ENCODE measurements around the gene NCSTN. TPM values are rescaled to one million over a fixed set of nuclear protein-coding genes. Genes with fewer than 3 reads are reported as not detected.

The NCSTN gene
- total RNA-seq, 1 donor from 2014 or later = 44.8 TPM

- Histone ChIP-seq H4K20me1 (ENCODE audit: low read depth) (no peaks in the 10 kb centered on the region), H3K9me3 (ENCODE audit: low read depth) (no peaks in the 10 kb centered on the region), H3K27ac (no peak overlapping the region), H3K4me1 (no peaks in the 10 kb centered on the region), H3K9ac (no peak overlapping the region), H3K4me2 (no peak overlapping the region), H3F3A (ENCODE audit: low read depth) (peaks cover 3% of the 10 kb centered on the region), H3K4me3 (no peak overlapping the region), H3K36me3 (peaks cover 20% of the 10 kb centered on the region), H2AFZ (replicated peaks) (no peak overlapping the region), H3K79me2 (ENCODE audit: low read depth) (no peaks in the 10 kb centered on the region), H3K27me3 (no peaks in the 10 kb centered on the region)
- Mint-ChIP-seq H3K36me3 (peaks cover 41% of the 10 kb centered on the region), H3K4me1 (peaks cover 9% of the 10 kb centered on the region), H3K4me3 (no peak overlapping the region), H3K27me3 (ENCODE audit: insufficient read depth, low read depth) (no peaks in the 10 kb centered on the region), H3K27ac (no peak overlapping the region), H3K9me3 (no peaks in the 10 kb centered on the region)
- TF ChIP-seq EZH2 (IDR thresholded peaks at IDR 0.05) = no peak
- TF ChIP-seq EZH2phosphoT487 (IDR thresholded peaks at IDR 0.05) = no peak
- no peak for TF ChIP-seq CTCF (IDR thresholded peaks at IDR 0.05)
- DNase-seq (ENCODE audit: low spot score) = no peak
Measured at GRCh38 chr1:160326418-160326817, 16.8 kb upstream of the NCSTN start.

GRCh38 chr1:160328184-160328583 lies 15.0 kb upstream of the NCSTN start:
- peaks cover 39% of the 10 kb centered on the region for H3K36me3 Mint-ChIP-seq
- no peaks in the 10 kb centered on the region for H3K79me2 ChIP-seq (ENCODE audit: low read depth)
- H3K4me3 Mint-ChIP-seq = no peak overlapping the region

GRCh38 chr1:160330119-160330518 lies 13.1 kb upstream of the NCSTN start:
- no peaks in the 10 kb centered on the region for H3K4me1 ChIP-seq
- peaks cover 14% of the 10 kb centered on the region for H3K36me3 ChIP-seq
- H3K79me2 ChIP-seq (ENCODE audit: low read depth) = no peaks in the 10 kb centered on the region
- no peaks in the 10 kb centered on the region for H3K27me3 ChIP-seq
- H3K27me3 Mint-ChIP-seq (ENCODE audit: insufficient read depth, low read depth) = no peaks in the 10 kb centered on the region
- no peak overlapping the region for H3K27ac ChIP-seq
- H3K36me3 Mint-ChIP-seq = peaks cover 33% of the 10 kb centered on the region
- DNase-seq (ENCODE audit: low spot score) = no peak
- H3K9ac ChIP-seq = no peak overlapping the region
- peaks cover 3% of the 10 kb centered on the region for H3F3A ChIP-seq (ENCODE audit: low read depth)
- H3K4me3 ChIP-seq = no peak overlapping the region
- no peak overlapping the region for H3K27ac Mint-ChIP-seq
- H3K4me3 Mint-ChIP-seq = no peak overlapping the region
- H3K4me2 ChIP-seq = no peak overlapping the region
- peaks cover 9% of the 10 kb centered on the region for H3K4me1 Mint-ChIP-seq
- H3K9me3 ChIP-seq (ENCODE audit: low read depth) = no peaks in the 10 kb centered on the region
- no peaks in the 10 kb centered on the region for H3K9me3 Mint-ChIP-seq
- no peaks in the 10 kb centered on the region for H4K20me1 ChIP-seq (ENCODE audit: low read depth)
- TF ChIP-seq EZH2 (IDR thresholded peaks at IDR 0.05) = no peak
- TF ChIP-seq CTCF (IDR thresholded peaks at IDR 0.05) = no peak
- TF ChIP-seq EZH2phosphoT487 (IDR thresholded peaks at IDR 0.05) = no peak
- no peak overlapping the region for H2AFZ ChIP-seq (replicated peaks)

More at GRCh38 chr1:160328184-160328583, 15.0 kb upstream of the NCSTN start:
- peaks cover 26% of the 10 kb centered on the region for H3K36me3 ChIP-seq
- H3K4me3 ChIP-seq = no peak overlapping the region
- no peaks in the 10 kb centered on the region for H3K4me1 ChIP-seq
- Mint-ChIP-seq H3K27ac (no peak overlapping the region), H3K4me1 (peaks cover 9% of the 10 kb centered on the region), H3K27me3 (ENCODE audit: insufficient read depth, low read depth) (no peaks in the 10 kb centered on the region), H3K9me3 (no peaks in the 10 kb centered on the region)
- no peaks in the 10 kb centered on the region for H4K20me1 ChIP-seq (ENCODE audit: low read depth)
- TF ChIP-seq CTCF (IDR thresholded peaks at IDR 0.05) (no peak), EZH2 (IDR thresholded peaks at IDR 0.05) (no peak), EZH2phosphoT487 (IDR thresholded peaks at IDR 0.05) (no peak)
- DNase-seq (ENCODE audit: low spot score) = no peak
- H2AFZ ChIP-seq (replicated peaks) = no peak overlapping the region
- no peak overlapping the region for H3K27ac ChIP-seq
- H3F3A ChIP-seq (ENCODE audit: low read depth) = peaks cover 3% of the 10 kb centered on the region
- no peaks in the 10 kb centered on the region for H3K27me3 ChIP-seq
- H3K9ac ChIP-seq = no peak overlapping the region
- H3K4me2 ChIP-seq = no peak overlapping the region
- H3K9me3 ChIP-seq (ENCODE audit: low read depth) = no peaks in the 10 kb centered on the region

Measured in neural progenitor cell (in vitro differentiated cells).